KG1 (cell line): ENCODE results near the gene PHETA1.
A peak's percentile ranks its signal among the peaks of the same experiment; 100 is the strongest.

ENCODE experiments used
- DNase-seq: peaks from one replicate; lab custom pipeline; 2025; lab: John Stamatoyannopoulos, UW

PHETA1 gene

DNA sequence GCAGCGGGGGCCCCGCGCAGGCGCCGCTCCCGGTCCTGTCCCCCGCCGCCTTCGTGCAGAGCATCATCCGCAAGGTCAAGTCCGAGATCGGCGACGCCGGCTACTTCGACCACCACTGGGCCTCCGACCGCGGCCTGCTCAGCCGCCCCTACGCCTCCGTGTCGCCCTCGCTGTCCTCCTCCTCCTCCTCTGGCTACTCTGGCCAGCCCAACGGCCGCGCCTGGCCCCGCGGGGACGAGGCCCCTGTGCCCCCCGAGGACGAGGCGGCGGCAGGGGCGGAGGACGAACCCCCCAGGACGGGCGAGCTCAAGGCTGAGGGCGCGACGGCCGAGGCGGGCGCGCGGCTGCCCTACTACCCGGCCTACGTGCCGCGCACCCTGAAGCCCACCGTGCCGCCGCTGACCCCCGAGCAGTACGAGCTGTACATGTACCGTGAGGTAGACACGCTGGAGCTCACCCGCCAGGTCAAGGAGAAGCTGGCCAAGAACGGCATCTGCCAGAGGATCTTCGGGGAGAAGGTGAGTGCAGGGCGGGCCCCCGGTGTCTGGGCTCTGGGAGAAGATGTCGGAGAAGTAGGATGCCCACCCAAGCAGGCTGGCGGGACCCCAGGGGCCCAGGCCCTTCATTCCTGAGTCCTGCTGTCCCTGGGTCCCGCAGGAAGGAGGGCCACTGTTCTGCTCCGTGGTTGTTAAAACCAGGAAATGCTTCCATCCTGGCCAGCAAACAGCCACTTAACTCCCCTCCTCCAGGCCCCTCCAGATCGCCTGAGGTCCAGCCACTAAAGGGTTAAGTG lies 48.4 kb downstream of the PHETA1 start:
- no peak for DNase-seq

- no peak for DNase-seq
These were observed 49.2 kb downstream of the PHETA1 start for GRCh38 chr12:111319600-111320257.

GRCh38 chr12:111318450-111318849 lies 50.4 kb downstream of the PHETA1 start:
- no peak for DNase-seq

GRCh38 chr12:111316671-111317070 lies 52.2 kb downstream of the PHETA1 start:
- DNase-seq, result no peak

DNA sequence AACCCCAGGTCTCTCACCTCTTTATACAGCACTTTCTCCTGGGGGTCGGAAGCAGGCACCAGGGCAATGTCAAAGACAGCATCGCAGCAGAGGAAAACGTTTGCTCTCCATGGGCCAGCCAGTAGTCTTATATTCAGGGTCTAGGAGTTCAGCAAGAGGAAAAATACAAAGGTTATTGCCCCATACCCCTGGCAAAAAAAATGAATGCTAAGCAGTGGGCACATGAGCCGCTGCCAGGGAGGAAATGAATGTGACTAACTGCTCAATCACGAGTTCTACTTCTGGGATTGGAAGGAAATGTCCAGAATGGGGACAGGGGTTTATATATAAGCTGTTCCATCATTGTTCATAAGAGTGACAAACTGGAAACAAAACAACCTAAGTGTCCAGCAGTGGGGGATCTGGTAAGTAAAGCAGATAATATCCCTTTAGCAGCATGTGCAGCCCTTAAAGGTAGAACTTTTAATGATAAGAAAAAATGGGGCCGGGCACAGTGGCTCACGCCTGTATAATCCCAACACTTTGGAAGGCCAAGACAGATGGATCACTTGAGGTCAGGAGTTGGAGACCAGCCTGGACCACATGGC lies 53.8 kb downstream of the PHETA1 start:
- DNase-seq, result no peak

- DNase-seq, result peak; percentile 16
These were observed 55.0 kb downstream of the PHETA1 start for GRCh38 chr12:111313833-111314259.

- DNase-seq, result no peak
These were observed 56.2 kb downstream of the PHETA1 start for GRCh38 chr12:111312708-111313107.

GRCh38 chr12:111312016-111312415 lies 56.9 kb downstream of the PHETA1 start:
- DNase-seq, result no peak

- no peak for DNase-seq
These were observed 57.9 kb downstream of the PHETA1 start for GRCh38 chr12:111311011-111311410.
